Heart left ventricle (tissue), 16 donors: Measurements from ENCODE around the gene HTR2A. TPM values are rescaled to one million over a fixed set of nuclear protein-coding genes. Genes with fewer than 3 reads are reported as not detected.

ENCODE experiments used
- ATAC-seq, 4 donors: fragments of 200-7000 bp; cut with Tn5 transposase; one replicate each; pipeline ENCODE4 v1.9.1; 2020 to 2022; ENCODE audit warnings: moderate library complexity in 4 of 4, mild to moderate bottlenecking in 3 of 4, moderate number of reproducible peaks in 1 of 4
- DNase-seq, 5 donors: peaks; one replicate each; pipeline ENCODE4 v3.0.0-alpha.2; 2020
- H3K27ac ChIP-seq, 12 donors: fragments of 200-600 bp; sonication (generic) in 4 of 12; one replicate each; pipeline versions ENCODE4 v1.5.0 to v1.8.0; 2016 to 2022; ENCODE audit warnings: mild to moderate bottlenecking in 2 of 12
- H3K27me3 ChIP-seq, 9 donors: fragments of 200-600 bp; sonication (generic) in 2 of 9; one replicate each; pipeline versions ENCODE4 v1.5.1 to v1.8.0; 2016 to 2022; ENCODE audit warnings: mild to moderate bottlenecking in 3 of 9
- H3K36me3 ChIP-seq, 9 donors: fragments of 200-600 bp; sonication (generic) in 2 of 9; one replicate each; pipeline versions ENCODE4 v1.5.0 to v1.8.0; 2018 to 2022; ENCODE audit warnings: mild to moderate bottlenecking in 2 of 9
- H3K4me1 ChIP-seq, 12 donors: fragments of 200-600 bp; sonication (generic) in 4 of 12; one replicate each; pipeline versions ENCODE4 v1.5.0 to v1.8.0; 2016 to 2022; ENCODE audit warnings: mild to moderate bottlenecking in 3 of 12
- H3K4me3 ChIP-seq, 12 donors: fragments of 200-600 bp; sonication (generic) in 4 of 12; one replicate each; pipeline versions ENCODE4 v1.5.0 to v1.8.0; 2017 to 2022; ENCODE audit warnings: mild to moderate bottlenecking in 9 of 12, moderate library complexity in 4 of 12
- H3K9me3 ChIP-seq, 12 donors: fragments of 200-600 bp; sonication (generic) in 4 of 12; one replicate each; pipeline versions ENCODE4 v1.5.0 to v1.8.0; 2016 to 2022; ENCODE audit warnings: mild to moderate bottlenecking in 1 of 12
- POLR2A ChIP-seq, 2 donors: fragments of 450-650 bp; IDR thresholded peaks; one replicate each; pipeline ENCODE4 v1.6.1; 2017; ENCODE audit warnings: antibody characterized with exemption in 2 of 2, mild to moderate bottlenecking in 2 of 2, moderate library complexity in 2 of 2
- WGBS, 4 donors: extraction: QIAGEN DNeasy Blood & Tissue Kit in 2 of 4; methylation state at CpG; one replicate each; pipeline versions ENCODE4 v1.1.5 to v1.1.7; 2013 to 2018; 5-methylcytosine and 5-hydroxymethylcytosine counted together
- intact Hi-C, 10 donors: fragments of 100-400 bp; cut with DNase I; formaldehyde crosslinking; loops; one replicate each; pipeline versions ENCODE4 v1.11.1 to v1.14.2; 2022
- polyA plus RNA-seq, 2 donors: library from polyadenylated mRNA; stranded (reverse); fragments of 200-250 nt; gene quantifications; one replicate each; pipeline ENCODE4 v1.2.3, GENCODE V29; 2013
- total RNA-seq, 9 donors: library from RNA; depleted of rRNA in 2 of 9; stranded (reverse); fragments of >200 nt in 2 of 9; fragmentation: NEBNext Ultra II Directional in 3 of 9; extraction: Animal tissue kit (Norgen Biotek cat#: 25700) in 3 of 9; gene quantifications; one replicate each; pipeline versions ENCODE4 v1.1.0 to v1.2.4, GENCODE V29; 2016 to 2023
- TF ChIP-seq, protein P1 (sequence below), 12 donors: fragments of 200-600 bp; sonication (generic) in 4 of 12; IDR thresholded peaks; one replicate each; pipeline versions ENCODE4 v1.5.0 to v1.8.0; 2018 to 2022; ENCODE audit warnings: antibody characterized with exemption in 12 of 12, mild to moderate bottlenecking in 5 of 12
- donor health status: ischemic (EF 13 %, LVEDD 7.1; RV severe dilation, severe dysfunction).
- donor health status: healthy with polysubstance abuse.
- donor health status: DM: no; HTN: yes; CAD: no.
- donor health status: DM: no; HTN: no; CAD: no.
- donor health status: ischemic (EF 25% LVEDD 6.9; RV normal size, moderate dysfunction).
- donor health status: ischemic (EF 25% LVEDD 5.7; RV mildly dilated, moderate dysfunction).
- donor health status: healthy.
- donor health status: DM: yes; HTN: yes; CAD: no.
- donor health status: ischemic (EF 35%, LVEDD 5.7; RV mildly dilated, moderate dysfunction).
- donor health status: nonischemic (EF 11% LVEDD 7.7; RV severe dilation, severe dysfunction).
- donor health status: DM: yes; HTN: yes; CAD: no.
- donor health status: PGD.
- donor health status: ischemic (EF 29% LVEDD 5.4; RV normal size, mild dysfunction).
- donor health status: nonischemic (EF 23%, LVEDD 6.1; RV moderate dilation, normal function).

The HTR2A gene
- total and polyA plus RNA-seq, 11 donors: 0.04 to 0.41 (median 0.19) TPM; not detected in 5

GRCh38 chr13:46850214-46850613 is 46.6 kb downstream of the HTR2A start:
- TF ChIP-seq, protein P1, sequence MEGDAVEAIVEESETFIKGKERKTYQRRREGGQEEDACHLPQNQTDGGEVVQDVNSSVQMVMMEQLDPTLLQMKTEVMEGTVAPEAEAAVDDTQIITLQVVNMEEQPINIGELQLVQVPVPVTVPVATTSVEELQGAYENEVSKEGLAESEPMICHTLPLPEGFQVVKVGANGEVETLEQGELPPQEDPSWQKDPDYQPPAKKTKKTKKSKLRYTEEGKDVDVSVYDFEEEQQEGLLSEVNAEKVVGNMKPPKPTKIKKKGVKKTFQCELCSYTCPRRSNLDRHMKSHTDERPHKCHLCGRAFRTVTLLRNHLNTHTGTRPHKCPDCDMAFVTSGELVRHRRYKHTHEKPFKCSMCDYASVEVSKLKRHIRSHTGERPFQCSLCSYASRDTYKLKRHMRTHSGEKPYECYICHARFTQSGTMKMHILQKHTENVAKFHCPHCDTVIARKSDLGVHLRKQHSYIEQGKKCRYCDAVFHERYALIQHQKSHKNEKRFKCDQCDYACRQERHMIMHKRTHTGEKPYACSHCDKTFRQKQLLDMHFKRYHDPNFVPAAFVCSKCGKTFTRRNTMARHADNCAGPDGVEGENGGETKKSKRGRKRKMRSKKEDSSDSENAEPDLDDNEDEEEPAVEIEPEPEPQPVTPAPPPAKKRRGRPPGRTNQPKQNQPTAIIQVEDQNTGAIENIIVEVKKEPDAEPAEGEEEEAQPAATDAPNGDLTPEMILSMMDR (IDR thresholded peaks at IDR 0.05): no peak
- no peak for TF ChIP-seq POLR2A (IDR thresholded peaks at IDR 0.05)
- Histone ChIP-seq H3K27ac (no peak overlapping the region), H3K4me1 (peaks cover 0 to 5% (median 0%) of the 10 kb centered on the region in 12 donors), H3K36me3 (no peaks in the 10 kb centered on the region), H3K4me3 (no peak overlapping the region), H3K9me3 (no peaks in the 10 kb centered on the region), H3K27me3 (peaks cover 0 to 9% (median 0%) of the 10 kb centered on the region in 9 donors)
- intact Hi-C loops: no loop called here
- DNase-seq (no peak), ATAC-seq (no peak)
- 80 to 100% (median 85%) methylated on average over 1 of the region's 1 CpG for WGBS, 4 donors

- Histone ChIP-seq H3K36me3 (no peaks in the 10 kb centered on the region), H3K4me1 (peaks cover 0 to 5% (median 0%) of the 10 kb centered on the region in 12 donors), H3K27ac (no peak overlapping the region), H3K4me3 (no peak overlapping the region), H3K9me3 (no peaks in the 10 kb centered on the region), H3K27me3 (peaks cover 0 to 4% (median 0%) of the 10 kb centered on the region in 9 donors)
- intact Hi-C loops: no loop called here
- DNase-seq (no peak), ATAC-seq (no peak)
- 59 to 79% (median 74%) methylated on average over 2 of the region's 2 CpGs for WGBS, 4 donors
- no peak for TF ChIP-seq POLR2A (IDR thresholded peaks at IDR 0.05)
- TF ChIP-seq, protein P1 (IDR thresholded peaks at IDR 0.05): no peak
Measured at GRCh38 chr13:46846726-46847125, 50.1 kb downstream of the HTR2A start.

GRCh38 chr13:46845146-46845545 is 51.7 kb downstream of the HTR2A start:
- TF ChIP-seq, protein P1 (IDR thresholded peaks at IDR 0.05): no peak
- TF ChIP-seq POLR2A (IDR thresholded peaks at IDR 0.05): no peak
- WGBS, 4 donors: 84 to 92% (median 88%) methylated on average over 2 of the region's 2 CpGs
- Histone ChIP-seq H3K36me3 (no peaks in the 10 kb centered on the region), H3K27me3 (peaks cover 0 to 4% (median 0%) of the 10 kb centered on the region in 9 donors), H3K27ac (no peak overlapping the region), H3K9me3 (no peaks in the 10 kb centered on the region), H3K4me1 (peaks cover 0 to under 1% (median 0%) of the 10 kb centered on the region in 12 donors), H3K4me3 (no peak overlapping the region)
- DNase-seq (no peak), ATAC-seq (no peak)
- intact Hi-C loops: no loop called here

DNA sequence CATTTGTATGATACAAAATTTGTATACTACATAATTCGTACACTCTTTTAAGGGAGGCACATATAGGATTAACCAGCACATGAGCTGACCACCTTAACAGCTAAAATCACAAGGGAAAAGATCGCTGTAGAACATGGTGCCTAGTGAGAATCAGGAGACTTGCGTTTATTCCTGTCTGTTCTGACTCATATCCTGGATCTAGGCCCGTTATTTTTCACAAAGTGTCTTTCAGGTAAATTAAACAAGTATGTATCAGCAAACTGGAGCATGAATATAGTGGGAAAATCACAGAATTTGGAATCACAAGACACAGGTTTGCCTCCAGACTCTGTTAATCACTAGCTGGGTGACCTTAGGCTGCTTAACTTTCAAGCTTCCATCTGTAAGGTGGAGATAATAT is 52.4 kb downstream of the HTR2A start:
- WGBS, 4 donors: 60 to 66% (median 63%) methylated on average over 4 of the region's 4 CpGs
- intact Hi-C loops: no loop called here
- H3K27ac ChIP-seq: no peak overlapping the region

DNA sequence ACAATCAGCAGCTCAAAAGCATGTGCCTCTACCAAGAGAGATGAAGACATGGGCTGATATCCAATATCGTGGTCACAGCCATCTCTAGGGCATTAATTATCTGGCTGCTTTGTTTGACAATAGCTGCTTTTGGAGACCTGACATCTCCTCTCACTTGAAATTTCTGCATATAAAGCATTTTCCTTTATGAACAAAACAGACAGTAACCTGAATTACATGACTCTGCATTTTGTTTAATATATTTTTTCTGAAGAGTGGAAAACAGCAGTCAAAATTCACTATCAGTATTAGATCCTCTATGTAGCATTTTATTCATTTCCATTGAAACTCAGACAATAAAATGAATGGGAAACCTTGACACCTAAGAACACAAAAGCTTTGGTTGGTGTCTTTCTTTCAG is 57.5 kb downstream of the HTR2A start:
- Histone ChIP-seq H3K4me3 (no peak overlapping the region), H3K27ac (no peak overlapping the region), H3K9me3 (no peaks in the 10 kb centered on the region), H3K36me3 (no peaks in the 10 kb centered on the region), H3K4me1 (no peaks in the 10 kb centered on the region), H3K27me3 (no peaks in the 10 kb centered on the region)
- 32 to 51% (median 44%) methylated on average over 1 of the region's 1 CpG for WGBS, 4 donors
- ATAC-seq (no peak), DNase-seq (no peak)
- intact Hi-C loops: loop anchor here in 2 of 10 donors (10.0 kb wide), 2 partner anchors 755 to 935 kb away; no protein-coding TSS in a partner anchor
- TF ChIP-seq, protein P1 (IDR thresholded peaks at IDR 0.05): no peak

More for the DNA sequence above, 52.4 kb downstream of the HTR2A start:
- peaks cover 0 to 4% (median 0%) of the 10 kb centered on the region in 9 donors for H3K27me3 ChIP-seq
- H3K9me3 ChIP-seq: no peaks in the 10 kb centered on the region
- TF ChIP-seq POLR2A (IDR thresholded peaks at IDR 0.05): no peak
- H3K4me1 ChIP-seq: no peaks in the 10 kb centered on the region
- DNase-seq (no peak), ATAC-seq (no peak)
- no peak overlapping the region for H3K4me3 ChIP-seq
- no peaks in the 10 kb centered on the region for H3K36me3 ChIP-seq
